GM15510 (cell line): ENCODE measurements around the gene NTM.

Source experiments
- POLR2A ChIP-seq: IDR thresholded peaks from 3 replicates; pipeline ENCODE4 v1.6.1; 2011; ENCODE audit warnings: borderline replicate concordance; ENCODE audit not compliant: insufficient read length; ENCODE audit errors: extremely low read depth

NTM gene

DNA sequence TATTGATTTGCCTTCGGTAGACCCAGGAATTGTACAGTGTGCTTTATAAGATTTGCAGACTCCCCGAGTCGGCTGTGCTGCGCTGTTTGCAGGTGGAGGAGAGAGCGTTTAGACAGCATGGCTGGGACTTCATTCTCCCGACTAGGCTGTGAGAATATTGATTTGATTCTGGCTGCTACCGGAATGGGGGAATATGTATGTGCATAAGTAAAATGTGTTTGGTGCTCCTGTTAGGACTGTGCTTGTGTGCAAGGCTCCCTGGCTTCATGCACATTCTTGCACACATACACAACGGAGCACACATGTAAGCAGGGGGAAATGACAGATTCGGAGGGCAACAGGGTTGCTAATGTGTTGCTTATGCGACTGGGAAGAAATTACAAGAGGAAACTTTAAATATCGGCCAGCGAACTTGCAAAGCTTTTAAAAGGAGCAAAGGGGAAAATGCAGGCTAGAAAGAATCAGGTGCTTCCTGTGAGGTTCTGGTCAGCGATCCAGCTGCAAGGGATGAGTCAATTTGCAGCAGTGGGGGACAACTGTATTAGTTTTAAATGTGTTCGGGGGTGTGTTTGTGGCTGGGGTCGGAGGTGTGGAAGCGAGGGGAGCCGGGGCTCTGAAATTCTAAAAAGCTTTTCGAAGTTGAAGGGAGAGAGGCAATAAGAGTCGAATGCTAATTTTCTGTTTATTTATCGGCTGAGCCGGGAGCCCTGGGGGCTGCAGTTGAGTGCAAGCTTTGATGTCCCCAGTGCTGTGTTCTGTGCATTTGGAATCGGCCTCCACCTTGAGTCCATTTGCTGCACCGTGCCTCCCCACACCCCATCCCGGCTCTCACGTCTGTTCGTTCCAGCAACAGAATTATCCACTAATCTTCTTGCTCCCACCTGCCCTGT, 731 bp downstream of the NTM start:
- TF ChIP-seq POLR2A = no peak

DNA sequence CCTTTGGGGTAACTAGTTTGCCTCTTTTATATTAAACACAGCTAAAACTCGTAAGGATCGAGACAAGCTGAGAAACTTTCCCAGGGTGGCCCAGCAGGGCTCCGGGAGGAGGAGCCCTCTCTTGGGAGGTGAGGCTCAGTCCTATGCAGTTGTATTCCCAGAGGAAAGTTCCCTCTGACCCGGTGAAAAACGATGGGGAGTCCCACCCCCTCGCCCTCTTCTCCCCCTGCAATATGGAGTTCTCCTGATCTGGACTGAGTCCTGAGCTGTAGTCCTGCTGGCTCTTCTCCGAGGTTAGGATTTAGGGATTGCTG, 1.3 kb downstream of the NTM start:
- TF ChIP-seq POLR2A = no peak

DNA sequence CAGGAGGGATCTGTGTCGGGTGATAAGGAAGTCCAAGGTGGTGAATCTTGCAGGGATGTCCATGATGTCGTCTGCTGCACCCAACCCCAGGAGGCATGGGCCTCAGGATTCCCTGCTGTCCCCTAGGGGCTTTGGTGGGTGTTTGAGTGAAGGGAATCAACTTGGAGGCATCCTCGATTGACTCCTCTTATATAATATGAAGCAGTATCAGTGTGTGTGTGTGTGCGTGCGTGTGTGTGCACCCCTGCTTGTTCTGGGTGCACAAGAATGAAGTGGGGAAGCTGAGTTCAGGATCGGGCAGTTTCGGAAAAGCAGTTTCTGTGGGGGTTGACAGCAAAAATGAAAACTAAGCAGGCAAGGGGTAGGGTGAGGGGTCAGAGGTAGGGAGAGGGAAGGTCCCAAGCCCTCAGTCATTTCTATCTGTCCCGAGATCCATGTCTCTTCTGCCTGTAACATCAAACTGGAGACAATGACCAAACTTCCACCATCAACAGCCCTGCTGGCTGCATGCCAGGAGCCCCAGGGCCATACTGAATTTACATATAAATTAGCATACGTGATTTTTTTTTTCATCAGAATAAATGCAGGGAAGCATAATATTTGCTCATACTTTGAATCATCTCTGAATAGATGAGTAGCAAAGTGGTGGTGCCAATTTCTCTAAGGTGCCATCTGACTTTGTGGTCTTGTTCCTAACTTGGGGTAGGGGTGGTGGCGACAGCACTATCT, 2.0 kb downstream of the NTM start:
- no peak for TF ChIP-seq POLR2A

DNA sequence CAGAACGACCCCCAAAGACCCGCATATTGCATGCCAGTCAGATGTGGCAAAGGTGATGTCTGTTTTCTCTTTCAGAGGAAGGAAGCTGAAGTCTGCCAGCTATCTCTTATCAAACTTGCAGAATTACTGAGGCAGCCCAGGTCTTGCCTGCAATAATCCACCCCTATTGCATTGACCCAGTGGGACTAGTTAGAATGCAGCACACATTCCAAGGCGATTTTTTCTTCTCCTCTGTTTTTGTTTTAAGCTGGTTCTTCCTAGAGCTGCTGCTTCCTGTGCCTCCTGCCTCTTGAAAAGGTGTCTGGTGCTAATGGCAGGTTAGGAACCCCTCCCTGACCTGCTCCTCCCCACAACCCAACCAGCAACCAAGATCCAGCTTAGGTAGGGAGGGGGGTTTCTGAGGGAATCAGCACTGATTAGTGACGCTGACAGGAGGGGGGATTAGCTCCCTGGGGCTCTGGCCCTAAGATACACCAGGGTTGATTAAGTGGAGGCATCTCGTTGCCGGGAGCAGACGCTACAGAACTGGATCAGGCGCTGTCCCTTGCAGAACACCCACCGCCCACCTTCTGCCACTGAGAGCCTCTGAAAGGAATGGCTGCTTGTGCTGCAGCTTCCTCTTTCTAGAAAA, 2.8 kb downstream of the NTM start:
- TF ChIP-seq POLR2A = no peak

DNA sequence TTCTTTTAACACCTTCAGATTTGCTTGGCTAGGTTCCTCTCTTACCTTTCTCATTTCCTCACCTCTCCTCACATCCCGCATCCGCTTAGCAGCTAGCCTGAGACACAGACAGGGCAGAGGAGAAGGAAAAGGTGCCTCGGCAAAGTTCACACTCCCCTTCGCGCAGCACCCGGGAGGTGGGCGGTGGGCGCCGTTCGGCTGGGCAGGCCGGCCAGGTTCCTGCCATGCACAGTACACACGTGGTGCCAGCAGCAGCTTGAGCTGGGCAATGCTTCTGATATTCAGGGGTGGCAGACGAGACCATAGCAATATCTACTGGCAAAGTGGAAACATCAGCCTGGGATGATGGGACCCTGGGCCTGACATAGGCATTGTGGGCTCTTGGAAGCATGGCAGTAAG, 3.3 kb downstream of the NTM start:
- no peak for TF ChIP-seq POLR2A

DNA sequence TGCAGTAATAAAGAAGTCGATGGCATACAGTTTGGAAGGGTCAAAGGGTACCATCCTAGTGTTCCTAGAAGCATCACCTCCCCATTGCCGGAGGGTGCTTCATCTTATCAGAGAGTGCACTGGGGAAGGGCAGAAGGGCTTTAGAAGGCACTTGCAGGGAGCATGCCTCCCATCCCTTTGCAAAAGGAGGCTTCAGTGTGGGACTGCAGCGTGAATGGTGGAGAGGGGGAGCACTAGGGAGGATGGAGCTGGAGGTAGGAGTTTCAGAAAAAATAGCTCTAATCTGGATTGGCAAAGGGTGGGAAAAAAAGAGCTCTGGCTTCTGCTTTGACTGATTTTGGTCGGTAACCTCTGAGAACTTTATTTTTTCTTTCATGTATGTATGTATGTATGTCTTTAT, 5.0 kb downstream of the NTM start:
- TF ChIP-seq POLR2A = no peak

DNA sequence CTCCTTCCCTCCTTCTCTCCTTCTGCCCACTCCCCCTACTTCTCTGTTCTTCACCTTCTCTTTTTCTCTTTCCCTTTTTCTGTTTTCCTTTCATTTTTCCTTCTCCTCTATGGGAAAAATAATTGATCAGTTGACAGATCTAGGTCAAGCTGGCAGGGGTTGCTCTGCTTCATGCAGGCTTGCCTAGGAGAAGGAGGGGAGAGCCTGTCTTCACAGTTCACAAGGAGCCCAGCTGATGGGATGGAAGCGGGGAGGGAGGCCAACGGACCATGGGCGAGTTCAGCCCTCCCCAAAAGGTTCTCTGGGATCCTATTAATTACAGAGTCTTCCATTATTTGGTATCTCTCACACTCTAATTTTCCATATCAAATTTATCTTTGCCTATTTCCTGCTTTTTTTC, 5.5 kb downstream of the NTM start:
- no peak for TF ChIP-seq POLR2A

DNA sequence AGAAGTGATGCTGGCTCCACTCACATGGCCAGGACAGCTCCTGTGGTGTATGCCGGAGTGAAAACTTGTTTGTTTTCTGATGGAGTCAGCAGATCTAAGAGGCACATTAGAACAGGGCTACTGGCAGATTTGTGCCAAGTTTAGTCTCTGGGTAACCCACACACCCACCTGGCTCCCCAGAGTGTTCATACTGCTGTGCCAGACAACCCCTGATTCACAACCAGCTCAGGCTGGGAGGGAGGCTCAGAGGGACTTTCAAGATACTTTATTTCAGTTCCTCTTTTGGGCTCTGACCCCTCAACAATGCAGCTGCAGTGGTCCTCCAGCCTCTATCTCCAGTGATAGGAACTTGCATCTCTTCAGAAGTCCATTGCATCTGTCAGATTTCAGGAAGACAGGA, 8.5 kb downstream of the NTM start:
- no peak for TF ChIP-seq POLR2A

DNA sequence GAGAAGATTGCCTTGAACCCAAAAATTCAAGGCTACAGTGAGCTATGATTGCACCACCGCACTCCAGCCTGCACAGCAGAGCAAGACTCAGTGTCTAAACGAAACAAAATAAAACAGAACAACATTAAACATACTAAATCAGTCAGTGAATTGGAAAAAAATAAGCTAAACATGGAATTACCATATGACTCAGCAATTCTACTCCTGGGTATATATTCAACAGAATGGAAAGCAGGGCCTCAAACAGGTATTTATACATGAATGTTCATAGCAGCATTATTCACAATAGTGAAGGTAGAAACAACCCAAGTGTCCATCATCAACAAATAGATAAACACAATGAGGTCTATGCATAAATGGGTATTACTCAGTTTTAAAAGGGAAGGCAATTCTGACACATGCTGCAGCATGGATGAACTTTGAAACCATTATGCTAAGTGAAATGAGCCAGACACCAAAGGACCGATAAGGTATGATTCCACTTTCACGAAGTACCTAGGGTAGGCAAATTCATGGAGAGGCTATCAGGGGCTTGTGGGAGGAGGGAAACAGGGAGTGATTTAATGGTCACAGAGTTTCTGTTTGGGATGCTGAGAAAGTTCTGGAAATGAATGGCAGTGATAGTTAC, 15.5 kb downstream of the NTM start:
- TF ChIP-seq POLR2A = no peak

DNA sequence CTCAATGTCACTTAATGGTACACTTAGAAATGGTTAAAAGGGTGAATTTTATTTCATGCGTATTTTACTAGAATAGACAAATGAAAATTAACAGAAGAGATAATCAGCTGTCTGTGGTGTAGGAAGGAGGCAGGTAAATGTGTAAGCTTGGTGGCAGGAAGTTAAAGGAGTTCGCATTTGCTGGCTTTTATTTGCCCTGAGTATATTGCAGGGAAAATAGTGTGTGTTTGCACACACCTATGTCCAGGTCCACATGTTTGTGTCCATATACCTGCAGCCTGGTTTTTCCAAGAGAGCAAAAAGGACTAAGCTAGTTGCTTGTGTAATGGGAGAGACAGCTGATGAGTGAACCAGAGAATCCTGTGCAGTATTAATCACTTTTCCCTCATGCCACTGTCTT, 16.0 kb downstream of the NTM start:
- TF ChIP-seq POLR2A = no peak

DNA sequence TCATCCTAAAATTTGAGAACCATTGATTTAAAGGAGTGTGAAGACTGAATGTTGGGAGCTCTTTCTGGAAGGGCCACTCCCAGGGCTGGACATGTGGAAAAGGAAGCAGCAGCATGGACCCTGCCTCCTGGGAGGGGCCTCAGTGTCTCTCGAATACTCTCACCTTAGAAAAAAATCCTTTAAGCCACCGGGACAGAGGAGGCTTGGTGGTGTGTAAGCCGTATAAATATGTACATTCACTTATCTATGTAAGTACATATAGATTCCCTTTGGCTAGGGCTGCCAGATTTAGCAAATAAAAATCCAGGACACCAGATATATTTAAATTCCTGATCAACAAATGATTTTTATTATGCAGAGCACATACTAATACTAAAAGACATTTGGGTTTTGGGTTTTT, 17.6 kb downstream of the NTM start:
- TF ChIP-seq POLR2A = no peak

DNA sequence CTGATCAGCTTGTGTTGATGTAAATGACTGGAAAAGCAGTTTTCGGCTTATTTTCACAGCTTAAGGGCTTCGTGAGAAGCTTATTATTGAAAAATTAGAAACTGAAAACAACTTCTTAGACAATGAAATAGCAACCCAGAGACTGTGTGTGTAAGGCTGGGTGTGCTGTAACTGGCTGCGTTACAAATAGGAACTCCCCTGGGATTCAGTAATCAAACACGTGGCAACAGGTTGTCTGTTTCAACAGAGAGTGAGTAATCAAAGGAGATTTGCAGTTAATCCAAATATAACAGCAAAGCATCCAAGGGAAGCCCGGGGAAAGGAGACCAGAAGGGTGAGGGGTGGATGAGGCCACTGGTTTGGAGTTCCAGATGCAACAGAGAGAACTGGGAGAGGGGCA, 19.2 kb downstream of the NTM start:
- no peak for TF ChIP-seq POLR2A

DNA sequence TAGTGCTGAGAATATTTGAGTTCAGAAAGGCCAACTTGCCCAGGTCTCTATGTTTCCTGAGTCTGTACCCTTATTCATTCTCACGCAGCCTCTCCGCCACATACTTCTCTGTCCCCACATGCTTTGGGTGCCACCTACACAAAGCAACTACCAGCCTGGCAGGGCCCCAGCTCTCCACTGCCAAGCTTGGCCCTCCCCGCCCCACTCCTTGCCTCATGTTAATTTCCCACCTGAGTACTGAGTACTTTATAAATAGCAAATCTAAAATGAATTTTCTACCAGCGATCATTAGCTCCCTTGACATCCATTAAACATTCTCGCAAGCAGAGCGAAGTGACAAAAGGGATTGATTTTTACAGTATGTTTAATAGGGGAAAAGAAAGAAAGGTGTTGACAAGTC, 20.8 kb downstream of the NTM start:
- no peak for TF ChIP-seq POLR2A

DNA sequence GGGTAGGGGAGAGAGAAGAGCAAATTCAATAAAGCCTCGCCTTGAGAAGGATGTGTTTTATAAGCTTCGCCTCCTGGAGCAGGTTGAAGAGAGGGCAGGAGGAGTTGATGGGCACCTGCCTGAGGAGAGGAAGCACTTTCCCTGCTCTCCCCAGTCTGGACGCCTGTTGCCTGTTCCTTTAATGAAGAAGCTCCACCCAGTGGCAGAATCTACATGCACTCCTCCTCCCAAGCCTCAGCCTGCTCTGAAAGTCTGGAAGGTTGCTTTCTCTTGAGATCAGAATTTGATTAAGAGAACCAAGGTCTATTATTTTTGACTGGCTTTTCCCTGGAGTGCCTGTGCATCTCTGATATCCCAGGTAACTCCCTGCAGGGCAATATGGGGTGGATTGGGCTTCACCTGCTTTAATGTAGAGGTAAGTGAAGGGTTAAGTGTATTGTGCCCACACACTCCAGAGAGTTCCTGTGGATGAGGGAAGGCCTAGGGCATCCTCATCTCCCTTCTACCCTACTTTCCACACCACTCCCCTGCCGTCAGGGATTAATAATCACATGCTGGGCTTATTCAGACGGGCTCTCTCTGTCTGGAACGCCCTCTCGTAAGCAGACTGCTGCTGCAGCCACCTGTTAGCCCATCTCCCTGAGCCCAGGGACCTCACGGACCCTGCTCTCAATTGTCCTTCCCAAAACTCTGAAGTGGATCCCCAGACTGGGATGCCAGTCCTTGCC, 22.3 kb downstream of the NTM start:
- no peak for TF ChIP-seq POLR2A

DNA sequence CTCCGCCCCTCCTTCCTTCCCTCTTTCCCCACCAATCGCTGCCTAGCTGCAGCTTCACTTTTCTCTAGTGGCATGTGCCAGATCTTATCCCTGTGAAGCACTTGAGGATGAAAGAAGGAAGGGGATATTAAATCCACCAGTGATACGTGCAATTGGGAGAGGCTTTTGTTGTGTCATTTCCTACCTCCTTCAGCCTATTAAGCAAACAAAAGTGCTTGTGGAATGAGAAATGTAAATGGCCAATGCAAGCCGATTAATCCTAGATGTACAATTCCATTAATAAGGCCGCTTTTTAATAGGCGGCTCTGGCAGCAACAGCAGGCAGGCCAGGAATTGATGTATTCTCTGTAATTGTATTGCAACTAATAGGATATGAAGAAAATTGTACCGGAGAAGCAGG, 23.3 kb downstream of the NTM start:
- TF ChIP-seq POLR2A = no peak
